Panc1 (cell line): Measurements from ENCODE around the gene CTBP1. TPM values are rescaled to one million over a fixed set of nuclear protein-coding genes. Genes with fewer than 3 reads are reported as not detected.

Experiments
- ATAC-seq: fragments of 200-7000 bp; cut with Tn5 transposase; 2 replicates; pipeline ENCODE4 v1.9.1; 2020; ENCODE audit warnings: mild to moderate bottlenecking, moderate library complexity
- BruUV-seq: library from RNA; stranded (reverse); fragments of 400-500 nt; replicated peaks from 2 replicates; lab custom pipeline; 2021; lab: Mats Ljungman, UMichigan
- CTCF ChIA-PET: fragments of 300-600 bp; sonication (Branson Sonifier 250); formaldehyde crosslinking; loops from one replicate; lab custom pipeline; 2022; ENCODE audit warnings: antibody characterized with exemption; lab: Charles Lee
- POLR2A ChIA-PET: fragments of 300-600 bp; sonication (Branson Sonifier 250); formaldehyde crosslinking; loops from one replicate; lab custom pipeline; 2022; ENCODE audit warnings: antibody characterized with exemption; lab: Charles Lee
- DNase-seq: peaks from one replicate; pipeline ENCODE4 v3.0.0-alpha.2; 2010; ENCODE audit warnings: low read depth, low spot score
- H3K27ac ChIP-seq: 2 replicates; pipeline ENCODE4 v1.5.1; 2011; ENCODE audit warnings: mild to moderate bottlenecking, low read length, inconsistent platforms
- H3K27me3 ChIP-seq: fragments of 200-500 bp; sonication (Bioruptor generic); 2 replicates; pipeline ENCODE4 v1.6.0; 2014; ENCODE audit warnings: low read length, inconsistent platforms; ENCODE audit not compliant: control insufficient read depth, insufficient read depth
- H3K36me3 ChIP-seq: fragments of 200-500 bp; sonication (Bioruptor generic); 2 replicates; pipeline ENCODE4 v1.5.1; 2014; ENCODE audit warnings: inconsistent platforms, mild to moderate bottlenecking, low read length, moderate library complexity; ENCODE audit not compliant: control insufficient read depth, insufficient read depth
- H3K4me1 ChIP-seq: 2 replicates; pipeline ENCODE4 v1.5.1; 2011; ENCODE audit warnings: inconsistent platforms, mild to moderate bottlenecking, low read length, moderate library complexity; ENCODE audit not compliant: control insufficient read depth, insufficient read depth
- H3K4me3 ChIP-seq, 2 experiments: 2 replicates each; pipeline ENCODE4 v1.5.1; 2011 to 2012; ENCODE audit warnings: low read depth in 2 of 2, low read length in 2 of 2, mild to moderate bottlenecking in 2 of 2, inconsistent platforms in 1 of 2, moderate library complexity in 1 of 2
- H3K9me3 ChIP-seq: fragments of 200-500 bp; sonication (Bioruptor generic); 2 replicates; pipeline ENCODE4 v1.5.1; 2014; ENCODE audit warnings: low read depth, mild to moderate bottlenecking, inconsistent platforms, low read length, moderate library complexity; ENCODE audit not compliant: control insufficient read depth, insufficient read depth
- POLR2AphosphoS5 ChIP-seq: IDR thresholded peaks from 2 replicates; pipeline ENCODE4 v1.6.1; 2012; ENCODE audit warnings: mild to moderate bottlenecking, low read depth, low read length, moderate library complexity
- SIN3A ChIP-seq: IDR thresholded peaks from 2 replicates; pipeline ENCODE4 v1.6.1; 2012; ENCODE audit warnings: low read depth, mild to moderate bottlenecking, low read length, moderate library complexity, borderline replicate concordance; ENCODE audit not compliant: insufficient read depth
- TCF7L2 ChIP-seq: IDR thresholded peaks from 2 replicates; pipeline ENCODE4 v1.6.1; 2011; ENCODE audit warnings: mild to moderate bottlenecking, low read depth, low read length, inconsistent platforms
- in situ Hi-C: cut with HindIII; loops from 2 replicates; pipeline ENCODE4 v1.10.0; 2016; ENCODE audit warnings: low sequenced_read_pairs, low pct_unique_long_range_greater_than_20kb
- intact Hi-C: fragments of 100-400 bp; cut with micrococcal nuclease; formaldehyde crosslinking; loops from one replicate; pipeline ENCODE4 v1.10.0; 2022; ENCODE audit not compliant: unreplicated experiment
- total RNA-seq: library from RNA; stranded (reverse); gene quantifications from one replicate; pipeline ENCODE4 v1.2.1, GENCODE V29; 2021; ENCODE audit not compliant: unreplicated experiment
- TF ChIP-seq, protein P1 (sequence below): fragments of 450-650 bp; IDR thresholded peaks from 2 replicates; pipeline ENCODE4 v1.5.1; 2017; ENCODE audit warnings: mild to moderate bottlenecking
- TF ChIP-seq, protein P2 (sequence below), 2 experiments: IDR thresholded peaks; 2 replicates each; pipeline ENCODE4 v1.6.1; 2011 to 2012; ENCODE audit warnings: low read depth in 2 of 2, control low read depth in 1 of 2, low read length in 1 of 2, mild to moderate bottlenecking in 1 of 2, moderate library complexity in 1 of 2; ENCODE audit not compliant: insufficient read depth in 1 of 2

Gene CTBP1
- total RNA-seq, 1 experiment from 2014 or later: 157 TPM

DNA sequence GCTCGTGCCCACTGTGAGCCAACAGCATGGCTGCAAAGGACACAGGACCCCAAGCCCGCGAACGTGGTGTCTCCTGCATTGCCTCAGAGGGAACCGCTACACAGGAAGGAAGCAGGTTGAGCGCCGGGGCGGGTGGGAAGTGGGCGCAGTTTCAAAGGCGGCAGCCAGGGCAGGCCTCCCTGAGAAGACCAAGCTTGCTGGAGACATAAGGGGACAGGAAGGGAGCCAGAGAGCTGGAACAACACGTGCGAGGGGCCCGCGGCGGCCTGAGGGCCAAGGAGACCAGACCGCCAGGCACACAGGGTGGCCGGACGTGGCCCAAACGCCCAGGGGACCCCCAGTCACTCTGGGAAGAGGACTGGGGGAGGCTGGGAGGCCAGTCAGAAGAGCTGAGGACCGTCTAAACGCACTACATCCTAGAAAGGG, 32.0 kb downstream of the CTBP1 start:
- POLR2A ChIA-PET: no interaction called here
- H3K9me3 ChIP-seq: no peaks in the 10 kb centered on the region
- no TSS peak for BruUV-seq
- CTCF ChIA-PET: no interaction called here
- no peaks in the 10 kb centered on the region for H3K27me3 ChIP-seq
- TF ChIP-seq, protein P1, sequence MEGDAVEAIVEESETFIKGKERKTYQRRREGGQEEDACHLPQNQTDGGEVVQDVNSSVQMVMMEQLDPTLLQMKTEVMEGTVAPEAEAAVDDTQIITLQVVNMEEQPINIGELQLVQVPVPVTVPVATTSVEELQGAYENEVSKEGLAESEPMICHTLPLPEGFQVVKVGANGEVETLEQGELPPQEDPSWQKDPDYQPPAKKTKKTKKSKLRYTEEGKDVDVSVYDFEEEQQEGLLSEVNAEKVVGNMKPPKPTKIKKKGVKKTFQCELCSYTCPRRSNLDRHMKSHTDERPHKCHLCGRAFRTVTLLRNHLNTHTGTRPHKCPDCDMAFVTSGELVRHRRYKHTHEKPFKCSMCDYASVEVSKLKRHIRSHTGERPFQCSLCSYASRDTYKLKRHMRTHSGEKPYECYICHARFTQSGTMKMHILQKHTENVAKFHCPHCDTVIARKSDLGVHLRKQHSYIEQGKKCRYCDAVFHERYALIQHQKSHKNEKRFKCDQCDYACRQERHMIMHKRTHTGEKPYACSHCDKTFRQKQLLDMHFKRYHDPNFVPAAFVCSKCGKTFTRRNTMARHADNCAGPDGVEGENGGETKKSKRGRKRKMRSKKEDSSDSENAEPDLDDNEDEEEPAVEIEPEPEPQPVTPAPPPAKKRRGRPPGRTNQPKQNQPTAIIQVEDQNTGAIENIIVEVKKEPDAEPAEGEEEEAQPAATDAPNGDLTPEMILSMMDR: no peak
- TF ChIP-seq SIN3A: no peak
- no peaks in the 10 kb centered on the region for H3K4me1 ChIP-seq
- no peak for DNase-seq
- H3K36me3 ChIP-seq: no peaks in the 10 kb centered on the region
- intact Hi-C loops: no loop called here
- no peak overlapping the region for H3K4me3 ChIP-seq
- in situ Hi-C loops: no loop called here
- no peak overlapping the region for H3K27ac ChIP-seq
- ATAC-seq: no peak

- H3K4me1 ChIP-seq: no peaks in the 10 kb centered on the region
- BruUV-seq: no TSS peak
- no peak for DNase-seq
- no peaks in the 10 kb centered on the region for H3K36me3 ChIP-seq
- no peak overlapping the region for H3K4me3 ChIP-seq
- no peaks in the 10 kb centered on the region for H3K9me3 ChIP-seq
- no peak for ATAC-seq
- TF ChIP-seq SIN3A: no peak
- no peak for TF ChIP-seq TCF7L2
- no peak for TF ChIP-seq POLR2AphosphoS5
- TF ChIP-seq, protein P1: no peak
- TF ChIP-seq, protein P2, sequence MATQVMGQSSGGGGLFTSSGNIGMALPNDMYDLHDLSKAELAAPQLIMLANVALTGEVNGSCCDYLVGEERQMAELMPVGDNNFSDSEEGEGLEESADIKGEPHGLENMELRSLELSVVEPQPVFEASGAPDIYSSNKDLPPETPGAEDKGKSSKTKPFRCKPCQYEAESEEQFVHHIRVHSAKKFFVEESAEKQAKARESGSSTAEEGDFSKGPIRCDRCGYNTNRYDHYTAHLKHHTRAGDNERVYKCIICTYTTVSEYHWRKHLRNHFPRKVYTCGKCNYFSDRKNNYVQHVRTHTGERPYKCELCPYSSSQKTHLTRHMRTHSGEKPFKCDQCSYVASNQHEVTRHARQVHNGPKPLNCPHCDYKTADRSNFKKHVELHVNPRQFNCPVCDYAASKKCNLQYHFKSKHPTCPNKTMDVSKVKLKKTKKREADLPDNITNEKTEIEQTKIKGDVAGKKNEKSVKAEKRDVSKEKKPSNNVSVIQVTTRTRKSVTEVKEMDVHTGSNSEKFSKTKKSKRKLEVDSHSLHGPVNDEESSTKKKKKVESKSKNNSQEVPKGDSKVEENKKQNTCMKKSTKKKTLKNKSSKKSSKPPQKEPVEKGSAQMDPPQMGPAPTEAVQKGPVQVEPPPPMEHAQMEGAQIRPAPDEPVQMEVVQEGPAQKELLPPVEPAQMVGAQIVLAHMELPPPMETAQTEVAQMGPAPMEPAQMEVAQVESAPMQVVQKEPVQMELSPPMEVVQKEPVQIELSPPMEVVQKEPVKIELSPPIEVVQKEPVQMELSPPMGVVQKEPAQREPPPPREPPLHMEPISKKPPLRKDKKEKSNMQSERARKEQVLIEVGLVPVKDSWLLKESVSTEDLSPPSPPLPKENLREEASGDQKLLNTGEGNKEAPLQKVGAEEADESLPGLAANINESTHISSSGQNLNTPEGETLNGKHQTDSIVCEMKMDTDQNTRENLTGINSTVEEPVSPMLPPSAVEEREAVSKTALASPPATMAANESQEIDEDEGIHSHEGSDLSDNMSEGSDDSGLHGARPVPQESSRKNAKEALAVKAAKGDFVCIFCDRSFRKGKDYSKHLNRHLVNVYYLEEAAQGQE (IDR thresholded peaks at IDR 0.05; ENCODE audit: insufficient read depth in 1 of 2, low read depth in 2 of 2, low read length in 1 of 2): no peak
- intact Hi-C loops: no loop called here
- in situ Hi-C loops: no loop called here
- H3K27me3 ChIP-seq: no peaks in the 10 kb centered on the region
- ChIA-PET POLR2A (no interaction called here), CTCF (no interaction called here)
- no peak overlapping the region for H3K27ac ChIP-seq
Measured at GRCh38 chr4:1216076-1216614, 32.8 kb downstream of the CTBP1 start.
